Activated T-helper 17 cell treated with anti-CD3 and anti-CD28 coated beads, Interleukin-2, amount 50 U/mL, for 72 hours (primary cell): ENCODE measurements around the gene SKIC2. TPM values are rescaled to one million over a fixed set of nuclear protein-coding genes. Genes with fewer than 3 reads are reported as not detected.
A peak's percentile ranks its signal among the peaks of the same experiment; 100 is the strongest.
"Not testable (repeated sequence)": the region's sequence is repeated elsewhere in the genome, so short reads cannot be mapped to it uniquely, and the experiment has no call there.

Experiments
- ATAC-seq: fragments of 150-1000 bp; cut with Tn5 transposase; replicated peaks from 2 replicates; pipeline ENCODE4 v1.10.0; 2021; ENCODE audit warnings: mild to moderate bottlenecking, moderate library complexity
- H3K27ac Mint-ChIP-seq: one replicate; pipeline ENCODE4 v1.8.0; 2022; ENCODE audit warnings: mixed read lengths
- H3K27me3 Mint-ChIP-seq: one replicate; pipeline ENCODE4 v1.8.0; 2022; ENCODE audit warnings: mixed read lengths
- H3K36me3 Mint-ChIP-seq: one replicate; pipeline ENCODE4 v1.8.0; 2022; ENCODE audit warnings: low read depth, mild to moderate bottlenecking, mixed read lengths
- H3K4me1 Mint-ChIP-seq: one replicate; pipeline ENCODE4 v1.8.0; 2022; ENCODE audit warnings: mixed read lengths
- H3K4me3 Mint-ChIP-seq: one replicate; pipeline ENCODE4 v1.8.0; 2022; ENCODE audit warnings: mild to moderate bottlenecking, mixed read lengths
- H3K9me3 Mint-ChIP-seq: one replicate; pipeline ENCODE4 v1.8.0; 2022; ENCODE audit warnings: mixed read lengths
- total RNA-seq, 2 donors: library from RNA; stranded (reverse); gene quantifications; one replicate each; pipeline ENCODE4 v1.2.3, GENCODE V29; 2022

Gene SKIC2
- total RNA-seq, 2 donors from 2014 or later = 86.5 to 92.9 TPM

- H3K4me3 Mint-ChIP-seq, H3K4me1 Mint-ChIP-seq, H3K36me3 Mint-ChIP-seq, H3K27me3 Mint-ChIP-seq, H3K9me3 Mint-ChIP-seq, H3K27ac Mint-ChIP-seq, ATAC-seq: not testable (repeated sequence)
Observed at GRCh38 chr6:31932137-31932536, 26.8 kb upstream of the SKIC2 start.

- Mint-ChIP-seq H3K4me1 (no peaks in the 10 kb centered on the region), H3K27me3 (no peaks in the 10 kb centered on the region)
- ATAC-seq = no peak
Observed at GRCh38 chr6:31933537-31933936, 25.4 kb upstream of the SKIC2 start.

GRCh38 chr6:31935021-31935420, 24.0 kb upstream of the SKIC2 start:
- no peak overlapping the region for H3K4me3 Mint-ChIP-seq
- no peaks in the 10 kb centered on the region for H3K9me3 Mint-ChIP-seq
- no peak for ATAC-seq
- H3K27ac Mint-ChIP-seq = no peak overlapping the region
- no peaks in the 10 kb centered on the region for H3K4me1 Mint-ChIP-seq
- H3K27me3 Mint-ChIP-seq = no peaks in the 10 kb centered on the region
- H3K36me3 Mint-ChIP-seq = no peaks in the 10 kb centered on the region

More at GRCh38 chr6:31933537-31933936, 25.4 kb upstream of the SKIC2 start:
- no peak overlapping the region for H3K27ac Mint-ChIP-seq
- H3K9me3 Mint-ChIP-seq = no peaks in the 10 kb centered on the region
- no peaks in the 10 kb centered on the region for H3K36me3 Mint-ChIP-seq
- H3K4me3 Mint-ChIP-seq = no peak overlapping the region

GRCh38 chr6:31935823-31936222, 23.2 kb upstream of the SKIC2 start:
- no peaks in the 10 kb centered on the region for H3K36me3 Mint-ChIP-seq
- no peak overlapping the region for H3K4me3 Mint-ChIP-seq
- H3K27ac Mint-ChIP-seq = no peak overlapping the region
- no peaks in the 10 kb centered on the region for H3K27me3 Mint-ChIP-seq
- no peak for ATAC-seq
- H3K4me1 Mint-ChIP-seq = no peaks in the 10 kb centered on the region
- no peaks in the 10 kb centered on the region for H3K9me3 Mint-ChIP-seq

GRCh38 chr6:31940256-31940664, 18.7 kb upstream of the SKIC2 start:
- H3K27me3 Mint-ChIP-seq = peaks cover 8% of the 10 kb centered on the region
- H3K4me1 Mint-ChIP-seq = no peaks in the 10 kb centered on the region
- no peak overlapping the region for H3K4me3 Mint-ChIP-seq
- H3K27ac Mint-ChIP-seq = no peak overlapping the region
- ATAC-seq = no peak
- no peaks in the 10 kb centered on the region for H3K36me3 Mint-ChIP-seq
- no peaks in the 10 kb centered on the region for H3K9me3 Mint-ChIP-seq

GRCh38 chr6:31943742-31944141, 15.2 kb upstream of the SKIC2 start:
- H3K27ac Mint-ChIP-seq = no peak overlapping the region
- H3K4me1 Mint-ChIP-seq = peaks cover 4% of the 10 kb centered on the region
- H3K4me3 Mint-ChIP-seq = no peak overlapping the region
- no peaks in the 10 kb centered on the region for H3K36me3 Mint-ChIP-seq
- peaks cover 8% of the 10 kb centered on the region for H3K27me3 Mint-ChIP-seq
- H3K9me3 Mint-ChIP-seq = no peaks in the 10 kb centered on the region
- ATAC-seq = no peak

GRCh38 chr6:31945154-31945506, 13.8 kb upstream of the SKIC2 start:
- ATAC-seq = peak; percentile 3
- peaks cover 8% of the 10 kb centered on the region for H3K27me3 Mint-ChIP-seq
- H3K4me1 Mint-ChIP-seq = peaks cover 4% of the 10 kb centered on the region
- H3K36me3 Mint-ChIP-seq = no peaks in the 10 kb centered on the region
- H3K4me3 Mint-ChIP-seq = no peak overlapping the region
- no peaks in the 10 kb centered on the region for H3K9me3 Mint-ChIP-seq
- no peak overlapping the region for H3K27ac Mint-ChIP-seq

GRCh38 chr6:31945507-31946369, 13.2 kb upstream of the SKIC2 start, which contains the start of gene CFB:
Gene CFB, plus strand, starts transcription at chr6:31946095. Its CDS starts 127 bp downstream, at chr6:31946222.
- H3K4me1 Mint-ChIP-seq = peaks cover 4% of the 10 kb centered on the region
- H3K27me3 Mint-ChIP-seq = peaks cover 8% of the 10 kb centered on the region
- H3K27ac Mint-ChIP-seq = no peak within 1 kb of the TSS
- no peak within 1 kb of the TSS for H3K4me3 Mint-ChIP-seq
- H3K9me3 Mint-ChIP-seq = no peaks in the 10 kb centered on the region
- H3K36me3 Mint-ChIP-seq = peaks cover 2% of the 10 kb centered on the region
- peak; percentile 57 for ATAC-seq

- ATAC-seq = no peak
- no peak overlapping the region for H3K27ac Mint-ChIP-seq
- H3K4me3 Mint-ChIP-seq = no peak overlapping the region
- H3K36me3 Mint-ChIP-seq = peaks cover 9% of the 10 kb centered on the region
- H3K27me3 Mint-ChIP-seq = peaks cover 8% of the 10 kb centered on the region
- H3K4me1 Mint-ChIP-seq = peaks cover 4% of the 10 kb centered on the region
- H3K9me3 Mint-ChIP-seq = no peaks in the 10 kb centered on the region
Observed at GRCh38 chr6:31946370-31946885, 12.5 kb upstream of the SKIC2 start.

GRCh38 chr6:31947070-31947675, 11.8 kb upstream of the SKIC2 start:
- H3K27ac Mint-ChIP-seq = peak overlapping the region; percentile 44
- no peak for ATAC-seq
- H3K4me3 Mint-ChIP-seq = no peak overlapping the region
- H3K4me1 Mint-ChIP-seq = peaks cover 4% of the 10 kb centered on the region
- H3K27me3 Mint-ChIP-seq = peaks cover 6% of the 10 kb centered on the region
- H3K36me3 Mint-ChIP-seq = peaks cover 15% of the 10 kb centered on the region
- no peaks in the 10 kb centered on the region for H3K9me3 Mint-ChIP-seq

- H3K27ac Mint-ChIP-seq = peak overlapping the region; percentile 44
- no peaks in the 10 kb centered on the region for H3K27me3 Mint-ChIP-seq
- no peak for ATAC-seq
- H3K36me3 Mint-ChIP-seq = peaks cover 22% of the 10 kb centered on the region
- no peak overlapping the region for H3K4me3 Mint-ChIP-seq
- H3K4me1 Mint-ChIP-seq = peaks cover 4% of the 10 kb centered on the region
- H3K9me3 Mint-ChIP-seq = no peaks in the 10 kb centered on the region
Observed at GRCh38 chr6:31947864-31948263, 11.1 kb upstream of the SKIC2 start.

GRCh38 chr6:31948306-31948705, 10.7 kb upstream of the SKIC2 start:
- H3K4me3 Mint-ChIP-seq = no peak overlapping the region
- ATAC-seq = no peak
- peaks cover 4% of the 10 kb centered on the region for H3K4me1 Mint-ChIP-seq
- no peaks in the 10 kb centered on the region for H3K27me3 Mint-ChIP-seq
- peak overlapping the region; percentile 44 for H3K27ac Mint-ChIP-seq
- no peaks in the 10 kb centered on the region for H3K9me3 Mint-ChIP-seq
- peaks cover 26% of the 10 kb centered on the region for H3K36me3 Mint-ChIP-seq

GRCh38 chr6:31948753-31949413, 10.1 kb upstream of the SKIC2 start:
- Mint-ChIP-seq H3K9me3 (no peaks in the 10 kb centered on the region), H3K4me1 (peaks cover 4% of the 10 kb centered on the region), H3K27me3 (no peaks in the 10 kb centered on the region), H3K4me3 (no peak overlapping the region), H3K36me3 (peaks cover 32% of the 10 kb centered on the region), H3K27ac (peak overlapping the region; percentile 18)
- ATAC-seq = no peak

- no peaks in the 10 kb centered on the region for H3K27me3 Mint-ChIP-seq
- no peak overlapping the region for H3K4me3 Mint-ChIP-seq
- H3K27ac Mint-ChIP-seq = no peak overlapping the region
- H3K4me1 Mint-ChIP-seq = peaks cover 4% of the 10 kb centered on the region
- H3K9me3 Mint-ChIP-seq = no peaks in the 10 kb centered on the region
- no peak for ATAC-seq
- H3K36me3 Mint-ChIP-seq = peaks cover 44% of the 10 kb centered on the region
Observed at GRCh38 chr6:31949926-31950548, 8.9 kb upstream of the SKIC2 start.
